Left renal cortex interstitium (tissue), 4 donors: ENCODE data around the gene POLR1B. TPM values are rescaled to one million over a fixed set of nuclear protein-coding genes. Genes with fewer than 3 reads are reported as not detected.

ENCODE experiments used
- DNase-seq, 4 donors: peaks; one replicate each; pipeline ENCODE4 v3.0.0-alpha.2; 2013; ENCODE audit warnings: low read depth in 4 of 4, low spot score in 2 of 4, missing footprints in 1 of 4
- polyA plus RNA-seq, 4 donors: library from polyadenylated mRNA; unstranded; fragments of 120-200 nt; gene quantifications; one replicate each; pipeline ENCODE4 v1.2.1, GENCODE V29; 2013; ENCODE audit not compliant: insufficient read length in 4 of 4

POLR1B gene
- polyA plus RNA-seq, 4 donors: 22.0 to 26.3 (median 23.0) TPM

GRCh38 chr2:112625474-112626114, 83.3 kb downstream of the POLR1B start:
- DNase-seq: no peak

- DNase-seq: no peak
Observed at GRCh38 chr2:112626604-112627059, 84.4 kb downstream of the POLR1B start.

Other genes starting within 250 kb of the POLR1B start
- 1 to 10 TPM; 2.0 to 5.4 (median 3.6) TPM for gene RGPD8, start 108.8 kb upstream of the POLR1B start, polyA plus RNA-seq
- gene TTL, start 60.3 kb upstream of the POLR1B start, polyA plus RNA-seq: 10 to 100 TPM; 36.0 to 42.3 (median 38.5) TPM
- gene CHCHD5, start 42.1 kb downstream of the POLR1B start, polyA plus RNA-seq: 10 to 100 TPM; 23.0 to 44.6 (median 28.5) TPM
- 10 to 100 TPM; 40.5 to 53.9 (median 42.0) TPM for gene SLC20A1, start 103.5 kb downstream of the POLR1B start, polyA plus RNA-seq
- under 1 TPM; 0.05 to 0.20 (median 0.14) TPM for gene NT5DC4, start 178.6 kb downstream of the POLR1B start, polyA plus RNA-seq
- gene CKAP2L, start 222.1 kb downstream of the POLR1B start, polyA plus RNA-seq: 10 to 100 TPM; 12.5 to 15.4 (median 13.8) TPM
- under 1 TPM in 3 of 4 donors, not detected in 1; 0.08 to 0.14 (median 0.13) TPM for gene IL1A, start 242.0 kb downstream of the POLR1B start, polyA plus RNA-seq